C4-2B (cell line): ENCODE results near the gene PDZK1.

Experiments
- ZFX ChIP-seq: fragments of 450-650 bp; IDR thresholded peaks from 2 replicates; pipeline ENCODE4 v1.6.1; 2017
- TF ChIP-seq, protein P1 (sequence below): fragments of 450-650 bp; conservative IDR thresholded peaks from 2 replicates; pipeline ENCODE4 v1.5.1; 2017; ENCODE audit warnings: mild to moderate bottlenecking

DNA sequence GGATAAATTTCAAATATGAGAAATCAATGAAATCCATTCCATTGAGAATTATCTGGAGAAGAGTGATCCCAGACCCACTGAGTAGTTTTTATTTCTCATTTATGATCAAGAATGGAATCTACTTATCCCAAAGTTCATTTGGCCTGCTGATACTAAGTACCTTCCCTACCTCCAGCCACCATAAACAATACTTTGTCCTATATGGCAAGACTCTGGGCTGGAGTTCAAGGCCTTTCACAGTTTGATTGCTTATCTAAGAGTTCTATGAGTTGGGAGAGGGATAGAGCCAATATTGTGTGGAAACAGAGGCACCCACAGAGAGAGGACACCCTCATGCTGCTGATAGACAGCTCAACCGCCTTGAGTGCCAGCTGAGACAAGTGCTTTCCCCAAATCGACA is 5.1 kb downstream of the PDZK1 start:
- TF ChIP-seq, protein P1, sequence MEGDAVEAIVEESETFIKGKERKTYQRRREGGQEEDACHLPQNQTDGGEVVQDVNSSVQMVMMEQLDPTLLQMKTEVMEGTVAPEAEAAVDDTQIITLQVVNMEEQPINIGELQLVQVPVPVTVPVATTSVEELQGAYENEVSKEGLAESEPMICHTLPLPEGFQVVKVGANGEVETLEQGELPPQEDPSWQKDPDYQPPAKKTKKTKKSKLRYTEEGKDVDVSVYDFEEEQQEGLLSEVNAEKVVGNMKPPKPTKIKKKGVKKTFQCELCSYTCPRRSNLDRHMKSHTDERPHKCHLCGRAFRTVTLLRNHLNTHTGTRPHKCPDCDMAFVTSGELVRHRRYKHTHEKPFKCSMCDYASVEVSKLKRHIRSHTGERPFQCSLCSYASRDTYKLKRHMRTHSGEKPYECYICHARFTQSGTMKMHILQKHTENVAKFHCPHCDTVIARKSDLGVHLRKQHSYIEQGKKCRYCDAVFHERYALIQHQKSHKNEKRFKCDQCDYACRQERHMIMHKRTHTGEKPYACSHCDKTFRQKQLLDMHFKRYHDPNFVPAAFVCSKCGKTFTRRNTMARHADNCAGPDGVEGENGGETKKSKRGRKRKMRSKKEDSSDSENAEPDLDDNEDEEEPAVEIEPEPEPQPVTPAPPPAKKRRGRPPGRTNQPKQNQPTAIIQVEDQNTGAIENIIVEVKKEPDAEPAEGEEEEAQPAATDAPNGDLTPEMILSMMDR = no peak
- TF ChIP-seq ZFX = no peak
